HG03108 (cell line): ENCODE measurements around the gene TNFRSF18.

Source experiments
- ATAC-seq: cut with Tn5 transposase; IDR thresholded peaks from one replicate; pipeline ENCODE4 v1.9.1; 2021; ENCODE audit warnings: moderate library complexity; ENCODE audit not compliant: unreplicated experiment

TNFRSF18 gene

DNA sequence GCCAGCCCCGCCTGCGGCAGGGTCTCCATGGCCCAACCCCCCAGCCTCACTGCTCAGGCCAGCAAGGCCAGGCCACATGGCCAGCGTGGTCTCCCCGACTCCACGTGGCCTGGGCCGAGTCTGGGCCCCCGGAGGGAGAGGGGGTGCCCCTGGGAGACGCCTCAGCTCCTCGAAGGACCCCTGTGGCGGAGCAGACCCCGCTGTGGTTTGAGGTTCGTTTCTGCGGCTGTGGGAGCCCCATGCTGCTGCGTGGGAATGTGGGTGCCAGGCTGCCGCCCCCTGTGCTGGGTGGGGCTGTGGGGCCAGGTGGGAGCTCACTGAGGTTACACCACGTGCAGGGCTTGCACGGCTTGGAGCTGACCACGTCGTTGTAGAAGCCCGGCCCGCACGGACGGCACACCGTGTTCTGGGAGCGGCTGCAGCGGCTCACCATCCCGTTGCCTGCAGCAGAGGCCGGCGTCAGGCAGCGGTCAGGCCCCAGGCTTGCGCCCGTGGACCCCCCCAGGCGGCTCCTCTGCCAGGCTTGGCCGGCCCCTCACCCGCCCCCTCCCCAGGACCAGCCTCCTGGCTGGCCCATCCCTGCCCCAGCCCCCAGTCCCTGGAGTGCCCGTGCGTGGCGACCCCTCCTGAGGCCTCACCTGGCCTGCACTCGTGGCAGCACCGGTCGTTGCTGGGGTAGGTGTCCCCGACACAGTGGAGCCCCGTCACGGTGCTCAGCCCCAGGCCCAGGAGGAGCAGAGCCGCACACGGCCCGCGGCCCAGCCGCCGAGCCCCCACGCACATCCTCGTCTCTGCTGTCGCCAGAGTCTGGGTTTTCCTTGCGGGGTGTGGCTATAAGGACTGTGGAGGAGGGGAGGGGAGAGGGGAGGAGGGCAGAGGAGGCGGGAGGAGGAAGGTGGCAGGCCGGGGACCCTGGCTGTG lies 7.2 kb upstream of the TNFRSF18 start, which contains the start of gene TNFRSF4:
Gene TNFRSF4 (minus strand): TSS at position 809 of the 921 bp plus-strand sequence. CDS start 26 bp downstream, at position 783.
- no peak for ATAC-seq

DNA sequence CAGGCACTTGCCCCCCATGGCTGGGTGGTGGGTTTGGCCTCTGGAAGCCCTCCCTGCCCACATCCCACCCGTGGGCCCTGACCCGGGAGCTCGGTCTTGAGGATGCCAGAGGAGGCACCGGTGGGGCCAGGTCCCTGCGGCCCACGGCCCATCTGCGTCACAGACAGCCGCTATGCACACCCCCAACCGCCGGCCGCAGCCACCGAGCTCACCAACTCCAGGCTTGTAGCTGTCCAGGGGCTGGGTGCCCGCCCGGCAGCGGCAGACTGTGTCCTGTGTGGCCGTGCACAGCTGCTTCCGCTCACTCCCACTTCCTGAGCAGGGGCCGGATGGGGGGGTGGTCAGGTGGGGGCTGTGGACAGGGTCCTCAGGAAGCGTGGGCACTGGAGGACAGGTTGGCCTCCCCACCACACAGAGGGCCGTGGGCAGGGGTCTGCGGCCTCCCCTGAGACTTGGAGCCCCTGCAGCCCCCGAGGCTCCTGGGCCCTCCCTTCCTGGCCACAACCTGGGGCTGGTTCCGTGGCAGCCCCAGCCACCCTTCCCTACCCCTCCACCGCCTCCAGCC lies 6.5 kb upstream of the TNFRSF18 start:
- ATAC-seq, result no peak

GRCh38 chr1:1211541-1212441 lies 5.4 kb upstream of the TNFRSF18 start:
- no peak for ATAC-seq

DNA sequence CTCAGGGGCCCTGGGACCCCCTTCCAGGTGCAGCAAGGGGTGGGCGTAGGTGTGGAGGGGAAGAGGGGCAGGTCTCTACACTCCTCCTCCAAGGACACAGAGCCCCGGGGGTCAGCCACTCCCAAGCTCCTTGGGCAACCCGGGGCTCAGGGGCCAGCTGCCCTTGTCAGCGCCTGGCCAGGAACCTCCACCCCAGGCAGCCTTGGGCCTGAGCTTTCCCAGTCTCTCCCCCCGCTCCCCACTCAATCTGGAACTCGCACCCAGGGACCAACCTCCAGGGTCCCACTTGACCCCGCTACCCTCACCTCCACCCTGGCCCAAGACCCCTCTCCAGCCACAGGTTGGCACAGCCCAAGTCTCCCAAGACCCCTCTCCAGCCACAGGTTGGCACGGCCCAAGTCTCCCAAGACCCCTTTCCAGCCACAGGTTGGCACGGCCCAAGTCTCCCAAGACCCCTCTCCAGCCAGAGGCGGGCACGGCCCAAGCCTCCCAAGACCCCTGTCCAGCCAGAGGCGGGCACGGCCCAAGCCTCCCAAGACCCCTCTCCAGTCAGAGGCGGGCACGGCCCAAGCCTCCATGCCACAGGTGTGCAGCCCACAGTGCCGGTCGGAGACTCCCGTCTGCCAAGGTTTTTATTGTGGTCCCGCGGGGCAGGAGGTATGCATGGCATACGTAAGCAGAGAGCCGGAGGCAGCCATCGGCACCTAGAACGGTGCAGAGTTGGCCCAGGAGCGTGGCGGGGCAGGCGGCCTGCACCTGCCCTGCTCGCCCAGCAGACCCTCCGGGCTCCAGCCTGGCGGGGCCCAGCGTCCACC lies 4.5 kb upstream of the TNFRSF18 start:
- ATAC-seq, result no peak

DNA sequence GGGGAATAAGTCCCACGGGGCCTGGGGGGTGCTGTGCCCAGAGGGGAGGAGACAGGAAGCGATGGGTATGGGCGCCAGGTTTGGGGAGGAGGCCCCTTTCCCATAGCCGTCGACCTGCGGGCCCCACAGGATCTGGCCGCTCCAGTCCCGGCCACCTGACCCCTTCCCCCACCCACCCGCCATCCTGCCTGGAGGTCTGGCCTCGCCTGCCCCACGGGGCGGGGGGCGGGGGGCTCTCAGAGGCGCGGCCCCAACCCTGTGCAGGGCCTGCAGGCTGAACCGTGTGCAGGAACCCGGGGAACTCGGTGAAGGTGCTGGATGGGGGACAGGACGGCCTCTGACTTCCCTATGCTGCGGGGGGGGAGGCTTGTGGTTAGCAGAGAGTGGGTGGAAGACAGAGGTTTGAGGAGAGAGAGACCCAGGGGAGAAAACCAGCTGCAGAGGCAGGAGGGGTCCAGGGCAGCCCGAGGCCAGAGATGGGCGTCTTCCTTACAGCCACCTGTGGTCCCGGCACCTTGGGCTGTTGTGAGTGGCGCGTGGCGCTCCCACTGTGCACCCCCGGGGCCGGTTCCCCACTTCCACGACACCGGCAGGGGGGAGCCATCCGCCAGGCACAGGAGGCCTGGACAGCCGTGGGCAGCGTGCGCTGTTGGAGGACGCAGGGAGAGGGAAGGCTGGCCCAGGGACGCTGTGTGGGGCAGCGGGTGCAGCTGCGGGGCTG lies 2.5 kb upstream of the TNFRSF18 start:
- no peak for ATAC-seq

- no peak for ATAC-seq
Measured at GRCh38 chr1:1207571-1207892, 1.1 kb upstream of the TNFRSF18 start.

GRCh38 chr1:1206966-1207531 lies 657 bp upstream of the TNFRSF18 start:
- no peak for ATAC-seq

DNA sequence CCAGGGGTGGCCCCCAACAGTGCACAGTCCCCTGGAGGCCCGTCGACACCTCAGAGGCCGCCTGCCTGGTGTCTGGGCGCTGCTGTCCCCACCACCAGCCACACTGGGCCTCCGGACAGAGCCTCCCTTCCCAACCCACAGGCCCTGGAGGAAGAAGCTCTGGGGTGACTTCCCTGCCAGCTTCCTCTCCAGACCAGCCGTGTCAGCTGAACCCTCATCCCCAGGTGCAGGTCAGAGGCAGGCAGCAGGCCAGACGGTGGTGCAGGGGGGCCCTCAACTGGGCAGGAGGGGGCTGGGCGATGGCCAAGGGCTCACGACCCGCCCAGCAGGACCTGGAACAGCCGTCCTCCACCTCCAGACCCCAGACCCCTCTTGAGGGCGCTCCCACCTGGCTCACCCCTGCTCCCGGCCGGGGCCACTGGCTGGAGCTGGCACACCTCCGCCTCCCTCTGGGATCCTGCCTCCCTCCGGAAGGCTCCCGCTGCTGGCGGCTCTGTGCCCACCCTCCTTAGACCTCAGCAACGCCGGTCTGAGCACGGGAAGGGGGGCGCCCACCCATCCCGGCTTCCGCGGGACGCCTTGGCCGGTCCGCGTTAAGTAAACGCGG lies 520 bp downstream of the TNFRSF18 start:
- ATAC-seq, result no peak

GRCh38 chr1:1204998-1205768 lies 1.2 kb downstream of the TNFRSF18 start:
- no peak for ATAC-seq

DNA sequence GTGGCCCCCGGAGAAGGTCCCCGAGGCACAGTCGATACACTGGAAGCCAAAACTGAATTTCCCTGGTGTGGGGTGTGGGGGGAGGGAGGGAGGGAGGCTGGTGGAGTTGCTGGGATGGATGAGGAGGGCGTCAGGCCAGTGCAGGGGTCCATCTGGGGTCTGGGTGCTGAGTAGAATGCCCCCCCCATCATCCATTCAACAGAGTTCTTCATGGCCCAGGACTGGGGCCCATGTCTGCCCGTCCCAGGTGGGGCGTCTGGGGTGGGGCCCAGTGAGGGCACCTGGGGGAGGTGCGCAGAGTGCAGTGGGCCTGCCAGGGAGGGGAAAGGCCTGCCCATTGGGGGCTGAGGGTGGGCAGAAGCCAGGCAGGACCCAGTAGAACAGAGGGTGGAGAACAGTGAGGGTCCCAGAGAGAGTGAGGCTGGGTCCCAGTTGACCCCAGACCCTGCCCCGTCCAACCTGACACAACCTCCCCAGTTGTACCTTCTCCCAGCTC lies 1.9 kb downstream of the TNFRSF18 start:
- ATAC-seq, result no peak

GRCh38 chr1:1203561-1204424 lies 2.6 kb downstream of the TNFRSF18 start:
- ATAC-seq, result no peak

GRCh38 chr1:1202831-1203560 lies 3.4 kb downstream of the TNFRSF18 start:
- ATAC-seq, result no peak

DNA sequence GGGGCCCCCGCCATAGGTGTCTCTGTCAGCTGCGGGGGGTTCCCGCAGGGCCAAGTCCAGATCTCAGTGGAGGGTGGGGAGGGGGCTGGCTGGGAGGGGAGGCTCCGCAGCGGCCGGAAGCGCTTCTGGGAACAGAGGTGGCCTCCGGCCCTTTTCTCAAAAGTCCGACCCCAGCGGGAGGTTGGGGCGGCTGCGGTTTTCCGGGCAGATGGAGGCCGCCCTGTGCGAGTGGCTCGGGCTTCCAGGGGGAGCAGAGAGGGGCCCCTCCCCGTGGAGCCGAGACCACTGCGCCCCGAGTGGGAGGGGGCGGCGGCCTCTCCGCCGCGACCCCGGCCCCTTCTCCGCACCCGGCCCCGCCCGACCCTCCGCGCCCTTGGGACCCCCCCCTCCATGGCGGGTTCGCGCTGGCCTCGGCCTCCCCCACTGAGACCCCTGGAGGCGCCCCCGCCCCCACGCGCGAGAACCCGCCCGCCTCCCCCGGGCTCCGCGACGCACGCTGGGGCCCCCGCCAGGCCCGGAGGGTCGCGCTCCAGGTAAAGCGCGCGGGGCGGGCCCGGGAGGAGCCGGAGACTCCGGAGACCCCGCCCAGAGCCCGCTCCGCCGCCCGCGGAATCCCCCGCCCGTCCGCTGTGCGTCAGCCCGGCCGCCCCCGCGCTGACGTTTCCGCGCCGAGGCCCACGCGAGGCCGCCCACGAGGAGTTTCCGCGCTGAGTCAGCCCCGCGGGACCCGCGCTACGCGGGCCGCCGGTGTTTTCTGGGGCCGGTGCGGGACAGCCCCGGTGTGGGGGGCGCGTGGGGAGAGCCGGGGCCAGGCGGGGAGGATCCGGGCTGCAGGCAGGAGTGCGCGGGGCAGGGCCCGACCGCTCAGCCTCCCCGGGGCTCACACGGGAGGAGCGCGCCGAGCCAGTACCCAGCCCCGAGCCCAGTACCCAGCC lies 5.2 kb downstream of the TNFRSF18 start:
- ATAC-seq, result no peak

DNA sequence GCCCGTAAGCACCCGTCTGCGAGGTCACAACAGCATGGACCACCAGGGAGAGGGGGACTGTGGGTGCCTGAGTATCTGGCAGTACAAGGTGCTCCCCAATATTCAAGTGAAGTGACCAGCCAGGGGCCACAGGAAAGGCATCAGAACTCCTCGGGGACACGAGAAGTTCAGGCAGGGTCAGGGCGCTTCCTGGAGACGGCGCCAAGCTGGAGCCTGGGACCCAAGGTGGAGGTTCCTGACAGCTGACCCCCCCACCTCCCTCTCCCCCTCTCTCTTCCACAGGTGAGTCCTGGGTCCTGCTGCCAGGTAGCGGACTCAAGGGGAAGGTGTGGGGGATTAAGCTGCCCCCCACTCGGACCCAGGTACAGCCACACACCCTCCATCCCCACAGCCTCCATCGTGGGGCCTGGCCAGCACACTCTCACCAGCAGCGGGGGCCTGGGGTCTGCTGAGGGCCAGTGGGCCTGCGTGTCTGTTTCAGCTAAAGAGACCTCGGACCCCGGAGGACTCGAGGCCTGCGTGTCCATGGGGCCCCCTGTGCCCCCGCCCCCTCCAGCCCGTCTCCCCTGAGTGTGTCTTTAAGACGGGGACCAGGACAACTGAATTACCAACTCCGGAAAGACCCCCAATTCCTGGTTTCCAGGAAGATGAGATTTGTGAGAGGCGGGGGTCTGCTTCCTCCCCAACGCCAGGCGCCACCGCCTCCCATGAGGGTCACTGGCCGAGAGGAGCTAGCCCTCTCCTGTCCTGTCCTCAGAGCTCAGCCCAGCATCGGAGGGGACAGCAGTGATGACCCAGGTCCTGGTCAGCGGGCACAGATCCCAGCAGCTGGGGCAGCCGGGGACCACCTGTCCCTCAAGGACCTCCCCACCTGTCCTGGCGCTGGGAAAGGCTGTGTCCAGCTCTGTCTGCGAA lies 6.2 kb downstream of the TNFRSF18 start:
- no peak for ATAC-seq
